Thoracic aorta (tissue), 2 donors: ENCODE measurements around the gene TSR1. TPM values are rescaled to one million over a fixed set of nuclear protein-coding genes. Genes with fewer than 3 reads are reported as not detected.
A peak's percentile ranks its signal among the peaks of the same experiment; 100 is the strongest.

Experiments used
- ATAC-seq: fragments of 150-250 bp; one replicate; pipeline ENCODE4 v1.8.0; 2017; ENCODE audit warnings: low read depth; ENCODE audit not compliant: insufficient number of reproducible peaks, low FRiP score
- DNase-seq: peaks from one replicate; pipeline ENCODE4 v3.0.0-alpha.2; 2020; ENCODE audit warnings: low spot score
- H3K27ac ChIP-seq, 2 donors: fragments of 200-600 bp; sonication (generic); 1 replicate in 1 of 2; 2 replicates in 1 of 2; pipeline ENCODE4 v1.5.1; 2016; ENCODE audit warnings: mild to moderate bottlenecking in 2 of 2, moderate library complexity in 2 of 2
- H3K27me3 ChIP-seq: fragments of 200-600 bp; sonication (generic); replicated peaks from 2 replicates; pipeline ENCODE4 v1.6.0; 2016; ENCODE audit warnings: mild to moderate bottlenecking; ENCODE audit not compliant: insufficient read depth
- H3K36me3 ChIP-seq: fragments of 200-600 bp; sonication (generic); one replicate; pipeline ENCODE4 v1.5.1; 2016
- H3K4me1 ChIP-seq, 2 donors: fragments of 200-600 bp; sonication (generic); 1 replicate in 1 of 2; 2 replicates in 1 of 2; pipeline versions ENCODE4 v1.5.1 to v1.6.0; 2016; ENCODE audit warnings: low read depth in 2 of 2, mild to moderate bottlenecking in 1 of 2; ENCODE audit not compliant: control insufficient read depth in 1 of 2
- H3K4me3 ChIP-seq: fragments of 200-600 bp; sonication (generic); 2 replicates; pipeline ENCODE4 v1.5.1; 2016; ENCODE audit warnings: mild to moderate bottlenecking
- H3K9me3 ChIP-seq: fragments of 200-600 bp; sonication (generic); 2 replicates; pipeline ENCODE4 v1.5.1; 2016
- CTCF ChIP-seq: fragments of 200-600 bp; sonication (generic); IDR thresholded peaks from one replicate; pipeline ENCODE4 v1.5.1; 2019; ENCODE audit warnings: antibody characterized with exemption
- total RNA-seq, 2 donors: library from RNA; depleted of rRNA; stranded (reverse); fragments of >200 nt; gene quantifications; one replicate each; pipeline versions ENCODE4 v1.1.0 to v1.2.3, GENCODE V29; 2016

Gene TSR1
- total RNA-seq, 2 donors from 2014 or later, result 36.0 to 63.2 TPM

DNA sequence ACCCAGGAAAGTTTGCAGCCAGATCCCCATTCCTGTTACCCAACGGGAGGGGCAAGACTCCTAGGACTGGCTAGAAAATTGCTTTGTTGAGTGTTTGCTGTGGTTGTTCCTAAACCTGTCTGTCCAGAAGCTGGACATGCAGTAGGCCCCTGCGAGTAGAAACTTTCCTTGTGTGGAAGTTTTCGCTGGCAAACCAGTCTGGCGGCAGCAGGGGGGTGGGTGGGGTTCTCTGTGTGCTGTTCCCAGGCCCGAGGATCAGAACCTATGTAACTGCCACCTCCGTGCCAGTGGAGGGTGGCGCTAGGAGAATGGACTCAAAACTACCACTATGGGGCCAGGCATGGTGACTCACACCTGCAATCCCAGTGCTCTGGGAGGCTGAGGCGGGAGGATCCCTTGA, 10.2 kb upstream of the TSR1 start:
- no peaks in the 10 kb centered on the region for H3K9me3 ChIP-seq
- no peak for DNase-seq
- no peak for ATAC-seq
- no peak overlapping the region for H3K4me3 ChIP-seq
- no peaks in the 10 kb centered on the region for H3K4me1 ChIP-seq
- TF ChIP-seq CTCF, result no peak
- no peak overlapping the region for H3K27ac ChIP-seq
- H3K27me3 ChIP-seq, result no peaks in the 10 kb centered on the region
- H3K36me3 ChIP-seq, result no peaks in the 10 kb centered on the region

- H3K36me3 ChIP-seq, result no peaks in the 10 kb centered on the region
These were observed 8.3 kb upstream of the TSR1 start for GRCh38 chr17:2344528-2344927.

GRCh38 chr17:2343421-2343820, 7.2 kb upstream of the TSR1 start:
- H3K9me3 ChIP-seq, result no peaks in the 10 kb centered on the region
- no peaks in the 10 kb centered on the region for H3K36me3 ChIP-seq
- no peaks in the 10 kb centered on the region for H3K27me3 ChIP-seq
- no peak overlapping the region for H3K4me3 ChIP-seq
- H3K4me1 ChIP-seq, result peaks cover 0 to 4% of the 10 kb centered on the region in 2 donors
- DNase-seq (no peak), ATAC-seq (no peak)
- TF ChIP-seq CTCF, result no peak
- no peak overlapping the region for H3K27ac ChIP-seq

More at GRCh38 chr17:2344528-2344927, 8.3 kb upstream of the TSR1 start:
- Histone ChIP-seq H3K4me1 (no peaks in the 10 kb centered on the region), H3K27ac (no peak overlapping the region), H3K4me3 (no peak overlapping the region), H3K27me3 (no peaks in the 10 kb centered on the region), H3K9me3 (no peaks in the 10 kb centered on the region)
- DNase-seq, result no peak
- TF ChIP-seq CTCF, result no peak
- ATAC-seq, result no peak

DNA sequence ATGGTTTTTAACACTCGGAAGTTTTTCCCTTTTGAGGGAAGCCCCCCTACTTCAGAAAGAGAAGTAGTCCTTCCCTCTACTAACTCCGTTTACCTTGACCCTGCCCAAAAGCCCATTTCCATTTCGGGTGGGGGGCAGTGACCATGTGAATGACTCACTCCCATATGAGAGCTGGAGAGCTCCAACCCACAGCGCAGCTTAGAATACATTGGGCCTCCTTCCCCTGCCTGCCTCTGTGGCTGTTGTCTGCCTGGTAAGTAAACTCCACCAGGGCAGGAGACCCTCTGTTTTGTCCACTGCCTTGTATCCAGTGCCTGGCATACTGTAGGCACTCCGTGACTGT, 2.0 kb upstream of the TSR1 start:
- DNase-seq, result no peak
- H3K27ac ChIP-seq, result peak overlapping the region in 1 of 2 donors; percentile 74

GRCh38 chr17:2337544-2338314, 1.5 kb upstream of the TSR1 start:
- no peaks in the 10 kb centered on the region for H3K27me3 ChIP-seq
- no peak for ATAC-seq
- no peaks in the 10 kb centered on the region for H3K9me3 ChIP-seq
- peaks cover 18% of the 10 kb centered on the region for H3K36me3 ChIP-seq
- TF ChIP-seq CTCF, result peak; percentile 22
- H3K27ac ChIP-seq, result peak overlapping the region; percentile 70 to 74
- H3K4me3 ChIP-seq, result peak overlapping the region; percentile 95
- peaks cover 5 to 25% of the 10 kb centered on the region in 2 donors for H3K4me1 ChIP-seq
- DNase-seq, result no peak

More for the DNA sequence above, 2.0 kb upstream of the TSR1 start:
- Histone ChIP-seq H3K4me3 (peak overlapping the region; percentile 95), H3K36me3 (peaks cover 14% of the 10 kb centered on the region), H3K9me3 (no peaks in the 10 kb centered on the region), H3K27me3 (no peaks in the 10 kb centered on the region), H3K4me1 (peaks cover 5 to 25% of the 10 kb centered on the region in 2 donors)
- no peak for ATAC-seq
- TF ChIP-seq CTCF, result no peak
